Stimulated activated CD4-positive, alpha-beta T cell treated with anti-CD3 and anti-CD28 coated beads, Interleukin-12 subunit alpha, Interleukin-12 subunit beta, amount 100 ng/mL, for 24 hours (primary cell): ENCODE measurements around the gene ICA1.
A peak's percentile ranks its signal among the peaks of the same experiment; 100 is the strongest.

Experiments
- DNase-seq, 2 experiments: peaks; one replicate each; pipeline ENCODE4 v3.0.0-alpha.2; 2020; ENCODE audit warnings: low read depth in 2 of 2

The ICA1 gene

DNA sequence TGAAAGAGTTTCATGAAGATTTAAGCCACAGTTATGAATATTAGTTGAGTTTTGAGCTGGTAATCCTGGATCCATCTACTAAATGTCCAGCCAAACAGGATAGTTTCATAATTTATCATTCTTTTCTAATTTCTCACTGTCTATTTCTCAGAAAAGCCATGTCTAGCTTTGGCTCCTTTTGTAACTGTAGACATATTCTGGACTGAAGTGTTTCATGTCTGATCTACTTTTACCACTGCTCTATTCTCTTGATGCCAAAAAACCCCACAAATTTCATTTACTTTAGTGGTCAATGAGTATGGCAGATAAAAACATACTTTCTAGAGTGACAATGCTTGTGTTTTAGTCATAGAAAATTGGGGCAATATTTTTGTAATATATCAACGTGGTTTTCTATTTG, 61.2 kb downstream of the ICA1 start:
- DNase-seq = no peak

DNA sequence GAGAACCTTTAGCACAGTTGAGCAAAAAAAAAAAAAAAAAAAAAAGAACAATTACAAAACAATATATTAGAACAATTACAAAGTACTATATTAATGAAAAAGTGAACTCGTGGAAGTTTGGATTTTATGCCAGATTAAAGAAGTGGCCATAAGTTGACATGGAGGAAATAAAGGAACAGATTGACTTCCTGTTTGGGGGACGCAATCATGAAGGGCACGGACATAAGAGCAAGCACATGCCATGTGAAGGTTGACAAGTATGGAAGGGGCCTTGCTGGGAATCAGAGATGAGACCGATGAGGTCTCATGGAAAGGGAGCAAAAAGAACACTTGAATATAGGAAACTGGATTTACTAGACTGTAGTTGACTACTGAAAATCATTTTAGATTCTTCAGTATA, 61.7 kb downstream of the ICA1 start:
- DNase-seq = no peak

DNA sequence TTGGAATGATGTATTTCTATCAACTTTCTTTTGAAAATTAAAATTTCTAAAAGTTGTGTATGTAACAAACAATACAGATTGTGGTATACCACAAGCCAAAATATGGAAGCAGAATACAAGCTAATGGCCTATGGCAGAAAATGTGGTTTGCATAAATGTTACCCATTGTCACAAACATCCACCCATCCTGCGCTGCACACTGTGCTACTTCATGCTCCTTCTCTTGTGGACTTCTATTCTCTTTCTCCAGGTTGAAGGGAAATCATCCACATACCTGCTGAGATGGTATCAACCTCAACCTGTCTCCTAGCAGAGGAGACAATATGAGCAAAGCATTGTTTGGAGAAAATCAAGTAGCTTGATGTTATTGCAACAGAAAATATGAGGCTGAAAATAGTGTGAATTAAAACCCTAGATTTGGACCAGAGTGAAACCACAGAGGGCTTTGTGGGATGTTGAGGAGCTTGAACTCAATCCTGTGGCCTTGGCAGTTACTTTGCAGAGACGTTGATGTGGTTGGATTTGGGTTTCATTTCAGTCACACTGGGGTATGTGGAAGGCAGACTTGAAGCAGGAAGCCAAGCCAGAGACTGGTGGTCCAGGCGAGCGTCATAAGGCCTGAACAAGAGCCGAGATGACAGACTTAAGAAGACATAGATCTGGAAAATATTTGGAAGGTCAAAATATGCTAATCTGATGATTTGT, 63.8 kb downstream of the ICA1 start:
- no peak for DNase-seq

DNA sequence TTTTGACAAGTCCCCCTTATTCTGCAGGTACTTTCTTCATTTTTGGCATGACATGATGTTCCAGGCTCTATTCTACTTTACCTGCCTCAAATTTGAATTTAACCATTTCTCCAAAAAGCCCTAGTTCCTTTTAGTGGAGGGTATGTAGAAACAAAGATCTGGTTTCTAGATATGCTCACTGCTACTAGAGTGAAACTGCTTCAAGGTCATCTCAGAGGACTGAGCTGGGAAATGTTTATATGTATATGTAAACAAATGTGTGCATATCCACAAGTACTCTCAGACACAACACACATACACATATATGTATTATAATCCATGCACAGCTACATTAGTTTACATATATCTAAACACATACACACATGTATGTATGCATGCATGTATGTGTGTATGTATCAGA, 69.1 kb downstream of the ICA1 start:
- no peak for DNase-seq

DNA sequence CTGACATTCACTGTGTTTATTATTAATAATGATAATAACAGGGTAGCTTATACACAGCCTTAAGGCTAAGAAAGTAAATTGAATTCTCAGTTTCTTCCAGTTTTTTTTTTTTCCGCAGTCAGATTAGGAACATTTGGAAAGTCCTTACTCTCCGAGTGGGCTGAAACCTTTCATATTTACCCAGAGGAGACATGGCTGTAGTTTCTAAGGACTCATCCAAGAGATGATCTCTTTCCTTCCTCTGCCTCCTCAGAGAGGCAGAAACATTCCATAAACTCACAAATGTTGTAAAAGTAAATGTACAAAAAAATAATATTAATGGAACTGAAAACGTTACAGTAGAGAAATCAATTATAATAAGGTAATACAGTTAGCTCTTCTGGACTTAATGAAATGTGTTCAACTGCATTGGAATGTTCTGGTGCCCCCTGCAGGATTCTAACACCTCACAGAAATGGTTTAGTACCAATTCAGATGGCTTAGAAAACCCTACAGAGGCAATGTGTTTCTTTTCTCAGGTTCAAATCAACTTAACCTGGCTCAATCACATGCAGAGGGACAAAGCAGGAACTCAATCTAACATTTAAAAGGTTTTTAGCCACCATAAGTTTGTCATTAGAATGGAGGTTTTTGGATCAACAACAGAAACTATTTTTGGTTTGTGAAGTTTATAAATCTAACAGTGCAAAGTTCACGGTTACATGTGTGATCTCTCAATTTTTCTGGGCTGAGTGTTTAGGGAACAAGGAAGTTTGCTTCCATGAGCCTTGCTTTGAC, 71.7 kb downstream of the ICA1 start:
- peak; percentile 31 to 46 for DNase-seq

DNA sequence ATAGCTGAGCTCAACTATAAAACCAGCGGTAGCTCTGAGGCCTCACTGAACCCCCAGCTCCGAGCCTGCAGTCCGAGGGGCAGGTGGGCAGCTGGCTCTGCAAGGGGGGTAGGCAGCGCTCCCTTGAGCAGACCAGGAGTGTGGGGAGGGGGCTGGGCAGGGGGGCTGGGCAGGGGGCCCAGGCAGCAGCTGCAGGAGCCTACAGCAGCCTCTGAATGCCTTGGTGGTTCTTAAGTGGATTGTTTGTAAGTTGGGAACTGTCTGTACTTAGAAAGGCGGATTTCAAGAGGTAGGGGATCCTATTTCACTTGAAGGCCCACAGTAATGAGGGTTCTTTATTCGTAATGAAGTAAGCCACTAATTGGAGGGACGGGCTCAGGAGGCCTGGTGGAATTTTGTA, 72.3 kb downstream of the ICA1 start:
- DNase-seq = no peak

DNA sequence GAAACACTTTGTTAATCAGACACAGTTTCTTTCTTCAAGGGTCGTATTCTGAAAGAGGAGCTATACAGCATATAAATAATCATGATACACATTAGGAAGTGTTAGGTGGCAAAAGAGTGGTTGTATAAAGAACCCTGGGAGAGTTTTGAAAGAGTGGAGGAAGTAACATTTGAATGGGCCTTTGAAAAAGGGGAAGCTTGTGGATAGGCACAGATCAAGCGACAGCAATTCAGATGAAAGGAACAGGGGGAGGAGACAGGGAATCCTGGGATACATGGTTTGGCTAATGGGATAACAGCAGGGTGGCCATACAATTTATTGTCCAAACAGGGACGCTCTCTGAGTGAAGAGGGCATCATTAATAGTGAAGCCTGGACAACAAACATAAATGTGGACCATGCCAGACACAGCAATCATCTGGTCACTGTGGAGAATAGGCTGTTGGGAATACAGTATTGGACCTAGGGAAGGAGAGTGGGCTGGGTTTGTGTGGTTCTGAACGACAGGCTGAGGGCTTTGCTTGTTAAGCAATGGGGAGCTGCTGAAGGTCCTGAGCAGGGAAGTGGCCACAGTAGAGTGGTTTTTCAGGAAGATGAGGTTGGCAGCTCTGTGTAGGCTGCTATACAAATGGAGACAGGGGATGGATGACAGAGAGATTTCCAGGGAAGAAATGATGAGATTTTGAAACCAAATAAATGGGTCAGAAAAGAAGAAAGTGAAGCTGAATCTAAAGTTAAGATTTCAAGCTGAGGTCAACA, 75.9 kb downstream of the ICA1 start:
- no peak for DNase-seq

DNA sequence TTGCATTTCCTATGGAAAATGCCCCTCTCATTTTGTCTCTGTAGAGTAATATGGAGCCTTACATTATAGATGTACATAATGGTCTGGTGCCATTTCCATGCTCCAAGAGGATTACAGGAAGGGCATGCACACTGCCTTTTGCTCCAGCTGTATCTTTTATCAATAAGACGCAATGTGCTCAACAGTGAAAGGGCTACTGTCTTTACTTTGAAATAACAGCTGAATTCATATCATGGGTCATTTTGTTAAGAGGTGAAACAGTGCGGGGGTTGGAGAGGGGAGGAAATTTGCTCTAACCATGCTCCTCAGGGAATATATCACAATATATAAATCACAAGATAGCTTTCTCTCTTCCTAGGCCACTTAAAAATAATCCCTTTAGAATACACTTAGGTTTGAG, 77.7 kb downstream of the ICA1 start:
- no peak for DNase-seq

DNA sequence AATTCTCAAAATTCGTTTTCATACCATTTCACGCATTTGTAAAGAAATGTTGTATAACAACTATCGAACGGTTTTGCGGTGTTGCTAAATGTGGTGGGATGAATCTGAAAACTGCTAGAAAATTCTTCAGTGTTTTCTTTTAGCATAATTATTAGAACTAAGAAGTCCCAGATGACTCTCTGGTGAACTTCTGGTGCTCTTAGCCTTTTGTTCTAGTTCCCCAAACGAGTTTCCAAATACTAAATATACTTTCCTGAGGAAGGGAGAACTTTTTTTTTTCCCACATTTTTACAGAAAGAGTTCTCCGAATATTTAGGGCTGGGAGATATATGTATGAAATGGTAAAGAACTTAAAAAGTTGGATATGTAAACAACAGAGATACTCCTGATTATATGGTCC, 82.5 kb downstream of the ICA1 start:
- no peak for DNase-seq

DNA sequence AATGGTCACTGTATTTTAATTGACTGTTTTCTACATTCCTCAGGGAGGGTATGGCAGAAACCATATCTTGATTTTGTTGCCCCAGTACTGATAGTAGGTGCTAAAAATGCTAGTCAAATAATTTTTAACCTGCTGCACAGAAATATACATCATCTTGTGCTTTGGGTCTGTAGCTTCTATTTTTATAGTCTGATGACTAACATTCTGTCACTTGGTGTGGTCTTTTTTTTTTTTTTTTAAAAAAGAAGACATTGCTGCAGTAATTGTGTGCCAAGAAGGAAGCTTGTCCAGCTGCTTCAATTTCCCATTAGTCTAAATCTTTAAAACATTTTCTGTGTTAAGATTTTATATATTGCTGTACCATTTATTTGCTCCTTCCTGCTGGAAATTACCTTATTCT, 83.6 kb downstream of the ICA1 start:
- DNase-seq = no peak

DNA sequence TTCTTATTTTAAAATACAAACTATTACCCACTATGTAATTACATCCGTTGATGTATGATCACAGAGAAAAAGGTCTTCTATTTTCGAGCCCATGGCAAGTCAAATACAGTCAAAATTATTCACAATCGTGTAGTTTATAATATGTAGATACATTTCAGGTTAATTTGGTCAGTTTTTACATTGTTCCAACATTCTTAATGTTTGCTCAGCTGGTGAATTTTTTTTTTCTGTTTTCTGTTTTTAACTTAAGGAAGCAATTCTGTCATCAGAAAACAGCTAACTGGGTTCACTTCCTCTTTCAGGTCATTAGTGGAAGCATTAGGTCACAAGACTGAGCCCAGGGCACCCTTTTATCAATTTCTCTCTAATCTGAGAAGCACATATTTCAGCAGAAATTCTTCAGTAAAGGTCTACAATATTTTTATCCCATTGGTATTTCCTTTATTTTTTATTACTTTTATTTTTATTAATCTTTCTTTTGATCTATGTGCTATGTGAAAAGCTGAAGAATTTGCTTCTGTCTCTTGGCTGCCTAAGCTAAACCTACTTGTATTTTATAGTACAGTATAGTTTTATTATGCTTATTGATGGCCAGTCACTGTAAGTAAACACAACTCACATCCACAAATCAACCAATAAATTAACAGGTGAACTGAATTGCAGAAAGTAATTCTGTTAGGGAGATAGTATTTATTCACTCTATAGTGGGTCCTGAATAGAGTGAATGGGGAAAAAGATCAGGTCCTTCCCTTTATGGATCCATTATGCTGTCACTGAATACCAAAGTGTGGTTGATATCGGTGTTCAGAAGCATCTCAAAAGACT, 84.6 kb downstream of the ICA1 start:
- no peak for DNase-seq

DNA sequence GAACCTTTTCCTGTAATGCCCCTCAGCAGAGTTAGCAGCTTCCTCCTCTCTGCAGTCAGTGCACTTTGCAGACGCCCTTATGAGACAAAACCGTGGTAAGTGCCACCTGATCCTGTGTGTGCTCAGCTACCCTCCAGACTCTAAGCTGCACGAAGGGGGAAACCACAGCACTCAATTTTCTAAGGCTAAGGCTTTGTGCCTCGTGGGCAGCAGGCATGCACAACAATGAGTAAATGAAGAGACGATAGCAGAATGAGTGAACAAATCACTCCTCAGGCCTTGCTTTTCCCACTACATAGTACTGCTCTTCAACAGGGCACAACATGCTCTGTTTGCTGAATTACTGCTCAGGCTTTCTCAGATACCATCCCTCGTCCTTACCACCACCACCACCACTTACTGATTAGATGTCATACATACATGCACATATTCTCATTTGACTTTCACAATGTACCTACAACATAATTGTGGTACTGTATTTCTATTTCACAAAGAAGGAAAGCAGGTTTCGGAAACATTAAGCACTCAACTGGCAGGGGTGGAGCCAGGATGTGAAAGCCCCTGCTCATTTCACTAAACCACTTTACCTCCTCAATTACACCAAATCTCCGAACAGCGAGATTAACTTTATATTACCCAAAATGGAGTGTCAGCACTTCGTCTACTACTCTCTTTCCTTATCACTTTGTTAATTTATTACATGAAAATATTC, 85.4 kb downstream of the ICA1 start:
- peak; percentile 13 to 41 for DNase-seq

DNA sequence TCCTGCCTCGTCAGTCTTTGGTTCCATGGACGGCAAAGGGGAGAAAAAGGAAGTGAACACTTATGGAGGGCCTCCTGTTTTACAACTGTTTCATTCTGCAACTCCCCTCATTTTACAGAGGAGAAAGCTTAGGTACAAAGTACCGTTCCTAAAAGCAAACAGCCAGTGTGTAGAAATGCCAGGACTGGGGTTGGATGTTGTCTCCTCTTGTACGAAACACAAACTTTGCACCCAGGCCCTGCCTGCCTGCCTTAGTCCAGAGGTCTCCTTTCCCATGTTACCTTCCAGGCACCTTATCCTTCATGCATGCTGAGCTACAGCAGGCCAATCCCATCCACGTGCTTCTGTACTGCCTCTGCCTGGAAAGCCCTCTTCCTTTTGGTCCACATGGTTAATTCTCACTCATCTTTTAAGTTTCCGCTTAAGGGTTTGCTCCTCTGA, 86.0 kb downstream of the ICA1 start:
- no peak for DNase-seq

DNA sequence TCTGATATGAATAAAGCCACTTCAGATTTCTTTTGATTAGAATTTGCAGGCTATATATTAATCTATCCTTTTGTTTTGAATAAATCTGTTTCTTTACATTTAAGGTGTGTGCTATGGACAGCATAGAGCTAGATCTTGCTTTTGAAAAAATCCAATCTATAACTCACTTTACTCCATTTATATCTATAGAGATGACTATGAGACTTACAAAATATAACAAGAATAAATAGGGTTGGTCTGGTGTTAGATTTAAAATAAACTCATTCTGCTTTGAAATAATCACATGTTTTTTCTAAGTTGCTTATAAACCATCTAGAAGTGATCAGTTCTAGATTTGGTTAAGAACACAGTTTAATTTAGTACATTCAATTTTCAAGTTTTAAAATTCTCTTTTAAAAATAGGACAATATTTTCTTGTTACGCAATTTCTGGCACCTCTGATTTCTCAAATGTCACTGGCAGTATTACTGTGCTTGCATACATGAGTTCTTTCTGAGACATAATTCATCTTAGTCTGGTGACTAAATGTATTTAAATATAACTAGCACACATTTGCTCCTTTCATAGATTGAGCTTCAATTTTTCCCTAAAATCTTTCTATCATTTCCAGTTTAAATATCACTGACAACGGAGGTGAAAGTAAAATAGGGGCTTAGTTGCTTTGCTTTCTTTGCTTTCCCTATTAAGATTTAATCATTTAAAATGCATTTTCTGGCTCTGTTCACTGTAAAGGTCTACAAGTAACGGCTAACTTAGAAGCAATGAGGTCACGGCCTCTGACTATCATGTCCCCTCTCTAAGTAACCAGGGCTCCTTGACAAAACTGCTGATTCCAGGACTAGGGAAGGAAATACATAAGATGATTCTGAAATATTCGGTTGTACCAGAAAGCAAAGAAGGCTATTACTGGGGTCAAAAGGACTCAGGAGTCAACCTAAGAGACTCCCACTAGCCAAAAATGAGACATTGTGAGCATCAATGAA, 89.3 kb downstream of the ICA1 start:
- no peak for DNase-seq

DNA sequence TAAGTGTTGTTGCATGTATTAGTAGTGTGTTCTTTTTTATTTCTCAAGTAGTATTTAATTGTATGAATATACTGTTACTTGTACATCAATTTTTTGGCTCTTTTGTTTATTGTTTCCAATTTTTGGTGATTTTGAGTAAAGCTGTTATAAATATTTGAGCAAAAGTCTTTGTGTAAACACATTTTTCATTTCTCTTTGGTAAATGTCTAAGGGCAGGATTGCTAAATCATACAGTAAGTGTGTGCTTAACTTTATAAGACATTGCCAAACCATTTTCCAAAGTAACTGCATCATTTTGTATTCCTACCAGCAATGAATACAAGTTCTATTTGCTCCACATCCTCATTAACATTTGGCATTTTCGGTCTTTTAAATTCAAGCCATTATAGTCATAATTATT, 92.8 kb downstream of the ICA1 start:
- no peak for DNase-seq

DNA sequence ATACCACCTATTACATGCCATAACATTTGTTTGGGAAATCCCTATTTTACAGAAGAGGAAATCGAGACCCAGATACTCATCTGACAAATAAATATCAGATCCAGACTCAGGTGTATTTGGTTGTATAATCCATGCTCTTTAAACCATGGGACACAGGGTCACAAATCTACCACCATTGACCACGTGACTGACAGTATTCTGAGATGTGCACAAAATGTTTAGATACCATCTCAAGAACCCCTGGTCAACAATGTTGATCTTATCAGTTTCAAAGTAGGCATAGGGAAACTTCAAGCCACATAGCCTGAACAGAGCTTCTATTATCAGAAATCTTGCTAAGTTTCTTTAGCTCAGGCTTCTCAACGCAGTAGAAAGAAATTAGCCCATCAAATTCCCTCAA, 93.6 kb downstream of the ICA1 start:
- DNase-seq = no peak

DNA sequence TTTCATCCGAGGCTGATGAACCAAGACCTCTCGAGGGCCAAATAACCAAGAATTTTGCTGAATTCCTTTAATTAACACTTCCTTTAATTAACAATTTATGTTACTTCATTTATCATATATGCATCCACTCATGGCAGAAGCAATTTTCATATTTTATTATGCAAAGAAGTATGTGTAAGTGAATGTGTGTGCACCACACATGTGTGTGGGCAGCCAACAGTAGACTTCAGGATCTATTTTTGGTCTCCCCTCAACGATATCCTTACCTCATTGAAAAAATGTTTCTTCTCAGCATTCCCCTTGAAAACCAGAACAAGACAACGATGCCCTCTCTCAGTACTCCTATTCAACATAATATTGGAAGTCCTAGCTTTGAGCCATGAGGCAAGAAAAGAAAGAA, 96.8 kb downstream of the ICA1 start:
- no peak for DNase-seq

DNA sequence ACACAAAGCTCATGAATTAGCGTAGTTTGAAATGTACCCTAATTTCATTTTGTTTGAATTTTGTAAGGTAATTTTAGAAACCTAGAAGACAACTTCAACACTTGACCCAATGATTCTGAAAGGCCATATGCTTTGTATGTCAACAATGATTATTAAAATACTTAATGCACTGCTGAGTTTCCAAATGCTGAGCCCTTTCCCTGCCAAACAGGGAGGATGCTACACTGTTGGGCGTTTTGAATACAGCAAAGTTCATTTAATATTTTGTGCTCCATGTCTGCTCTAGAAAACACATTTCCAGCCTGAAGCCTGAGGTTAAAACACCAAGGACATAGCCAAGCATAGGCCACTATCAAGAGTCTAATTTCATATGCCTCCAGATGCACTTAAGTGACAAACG, 99.8 kb downstream of the ICA1 start:
- no peak for DNase-seq

DNA sequence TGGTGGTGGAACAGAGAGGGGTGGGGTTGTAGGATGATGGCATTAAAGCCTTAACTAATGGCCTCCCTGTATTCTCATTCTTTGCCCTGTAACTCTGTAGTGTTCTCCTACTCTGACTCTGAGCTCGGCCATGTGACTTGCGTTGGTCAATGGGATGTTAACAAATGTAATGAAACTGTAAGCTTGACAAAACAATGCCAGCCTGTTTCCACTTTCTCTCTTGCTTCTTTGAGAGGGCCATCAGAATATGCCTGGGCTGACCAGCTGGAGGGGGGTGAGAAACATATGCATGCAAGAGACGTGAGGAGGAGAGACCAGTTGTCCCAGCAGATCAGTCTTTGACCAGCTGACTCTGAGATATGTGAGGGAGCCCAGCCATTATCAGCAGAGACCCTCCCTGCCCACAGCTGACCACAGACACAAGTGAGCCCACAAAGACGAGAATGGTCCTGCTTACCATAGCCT, 100.6 kb downstream of the ICA1 start:
- no peak for DNase-seq

DNA sequence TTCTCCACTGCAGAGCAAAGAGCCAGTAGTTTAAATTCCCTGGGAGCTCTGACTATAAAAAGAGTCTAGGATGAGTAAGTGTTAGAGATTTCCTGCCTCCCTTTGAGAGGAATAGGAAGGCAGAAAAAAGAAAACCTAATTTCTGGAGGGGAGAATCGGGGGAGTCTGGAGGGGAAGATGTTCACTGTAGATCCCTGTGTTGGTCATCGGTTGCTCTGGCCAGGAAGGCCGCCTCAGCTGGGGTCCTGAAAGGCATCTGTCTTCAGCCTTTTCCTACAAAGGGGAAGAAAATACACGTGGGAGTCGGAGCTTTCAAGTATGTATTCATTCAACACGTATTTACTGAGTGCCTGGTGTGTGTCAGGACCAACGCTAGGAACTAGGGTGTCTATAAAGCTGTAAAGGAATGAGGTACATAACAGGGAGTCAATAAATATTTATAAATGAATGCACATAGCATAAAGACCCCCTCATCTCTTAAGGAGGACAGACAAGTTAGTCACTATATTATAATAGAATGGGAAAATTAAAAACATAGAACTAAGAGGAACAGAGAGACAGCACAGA, 101.1 kb downstream of the ICA1 start:
- no peak for DNase-seq
